Trophoblast cell (in vitro differentiated cells and primary cell): ENCODE measurements around the gene ARHGAP22. TPM values are rescaled to one million over a fixed set of nuclear protein-coding genes. Genes with fewer than 3 reads are reported as not detected.
A peak's percentile ranks its signal among the peaks of the same experiment; 100 is the strongest.

ENCODE experiments used
- DNase-seq, 2 donors: peaks; one replicate each; pipeline ENCODE4 v3.0.0-alpha.2; 2016
- H2AFZ ChIP-seq: 2 replicates; pipeline ENCODE4 v1.6.1; 2013; ENCODE audit warnings: low read length, moderate library complexity, mild to moderate bottlenecking; ENCODE audit not compliant: insufficient read depth, poor library complexity
- H2AK5ac ChIP-seq: 2 replicates; pipeline ENCODE4 v1.6.1; 2013; ENCODE audit warnings: mild to moderate bottlenecking, low read length
- H2BK120ac ChIP-seq: 2 replicates; pipeline ENCODE4 v1.6.1; 2013; ENCODE audit warnings: low read length, mild to moderate bottlenecking, moderate library complexity; ENCODE audit not compliant: insufficient read depth, poor library complexity
- H2BK12ac ChIP-seq: 2 replicates; pipeline ENCODE4 v1.6.1; 2013; ENCODE audit warnings: mild to moderate bottlenecking, low read length, moderate library complexity
- H2BK5ac ChIP-seq: 2 replicates; pipeline ENCODE4 v1.6.1; 2013; ENCODE audit warnings: low read length, low read depth, moderate library complexity, mild to moderate bottlenecking; ENCODE audit not compliant: poor library complexity
- H3K14ac ChIP-seq: 2 replicates; pipeline ENCODE4 v1.6.1; 2013; ENCODE audit warnings: mild to moderate bottlenecking, low read length
- H3K18ac ChIP-seq: 2 replicates; pipeline ENCODE4 v1.6.1; 2013; ENCODE audit warnings: mild to moderate bottlenecking, low read length
- H3K23ac ChIP-seq: 2 replicates; pipeline ENCODE4 v1.6.1; 2013; ENCODE audit warnings: low read length
- H3K27ac ChIP-seq: 2 replicates; pipeline ENCODE4 v1.5.1; 2013; ENCODE audit warnings: low read depth, mild to moderate bottlenecking, inconsistent platforms, low read length, moderate library complexity
- H3K27me3 ChIP-seq: 2 replicates; pipeline ENCODE4 v1.6.1; 2013; ENCODE audit warnings: inconsistent platforms, mild to moderate bottlenecking, low read length, moderate library complexity; ENCODE audit not compliant: insufficient read depth
- H3K36me3 ChIP-seq, 2 experiments: 1 replicate in 1 of 2; 2 replicates in 1 of 2; pipeline ENCODE4 v1.6.1; 2013; ENCODE audit warnings: low read length in 2 of 2, mild to moderate bottlenecking in 2 of 2, moderate library complexity in 1 of 2; ENCODE audit not compliant: insufficient read depth in 2 of 2, control insufficient read depth in 1 of 2
- H3K4ac ChIP-seq: 2 replicates; pipeline ENCODE4 v1.6.1; 2013; ENCODE audit warnings: low read depth, mild to moderate bottlenecking, low read length, moderate library complexity
- H3K4me1 ChIP-seq, 2 experiments: 1 replicate in 1 of 2; 2 replicates in 1 of 2; pipeline ENCODE4 v1.6.1; 2013; ENCODE audit warnings: low read length in 2 of 2, mild to moderate bottlenecking in 2 of 2, moderate library complexity in 1 of 2; ENCODE audit not compliant: insufficient read depth in 2 of 2, control insufficient read depth in 1 of 2
- H3K4me2 ChIP-seq: 2 replicates; pipeline ENCODE4 v1.6.1; 2013; ENCODE audit warnings: inconsistent platforms, mild to moderate bottlenecking, low read length, moderate library complexity
- H3K4me3 ChIP-seq: 2 replicates; pipeline ENCODE4 v1.5.1; 2013; ENCODE audit warnings: mild to moderate bottlenecking, low read depth, low read length, inconsistent platforms
- H3K79me1 ChIP-seq: one replicate; pipeline ENCODE4 v1.6.1; 2013; ENCODE audit warnings: low read length
- H3K79me2 ChIP-seq: 2 replicates; pipeline ENCODE4 v1.6.1; 2013; ENCODE audit warnings: low read length, mild to moderate bottlenecking; ENCODE audit not compliant: control insufficient read depth, insufficient read depth, poor library complexity
- H3K9ac ChIP-seq: 2 replicates; pipeline ENCODE4 v1.6.1; 2013; ENCODE audit warnings: mild to moderate bottlenecking, low read length
- H3K9me3 ChIP-seq: 2 replicates; pipeline ENCODE4 v1.6.1; 2013; ENCODE audit warnings: low read depth, mild to moderate bottlenecking, control low read depth, inconsistent platforms, low read length; ENCODE audit not compliant: insufficient read depth
- H4K12ac ChIP-seq: 2 replicates; pipeline ENCODE4 v1.6.1; 2013; ENCODE audit warnings: low read depth, mild to moderate bottlenecking, low read length, moderate library complexity
- H4K8ac ChIP-seq: 2 replicates; pipeline ENCODE4 v1.6.1; 2013; ENCODE audit warnings: low read depth, mild to moderate bottlenecking, low read length, moderate library complexity
- H4K91ac ChIP-seq: one replicate; pipeline ENCODE4 v1.6.1; 2013; ENCODE audit warnings: low read depth, mild to moderate bottlenecking, low read length, moderate library complexity
- WGBS: extraction: QIAGEN DNeasy Blood & Tissue Kit; methylation state at CpG from one replicate; pipeline ENCODE4 v1.1.7; 2013; ENCODE audit warnings: missing lambda C conversion rate; ENCODE audit not compliant: insufficient read length, insufficient coverage; ENCODE audit errors: extremely low coverage; 5-methylcytosine and 5-hydroxymethylcytosine counted together
- polyA plus RNA-seq: library from polyadenylated mRNA; stranded (reverse); fragments of 200-250 nt; gene quantifications from 2 replicates; pipeline ENCODE4 v1.2.3, GENCODE V29; 2013

Gene ARHGAP22, protein sequence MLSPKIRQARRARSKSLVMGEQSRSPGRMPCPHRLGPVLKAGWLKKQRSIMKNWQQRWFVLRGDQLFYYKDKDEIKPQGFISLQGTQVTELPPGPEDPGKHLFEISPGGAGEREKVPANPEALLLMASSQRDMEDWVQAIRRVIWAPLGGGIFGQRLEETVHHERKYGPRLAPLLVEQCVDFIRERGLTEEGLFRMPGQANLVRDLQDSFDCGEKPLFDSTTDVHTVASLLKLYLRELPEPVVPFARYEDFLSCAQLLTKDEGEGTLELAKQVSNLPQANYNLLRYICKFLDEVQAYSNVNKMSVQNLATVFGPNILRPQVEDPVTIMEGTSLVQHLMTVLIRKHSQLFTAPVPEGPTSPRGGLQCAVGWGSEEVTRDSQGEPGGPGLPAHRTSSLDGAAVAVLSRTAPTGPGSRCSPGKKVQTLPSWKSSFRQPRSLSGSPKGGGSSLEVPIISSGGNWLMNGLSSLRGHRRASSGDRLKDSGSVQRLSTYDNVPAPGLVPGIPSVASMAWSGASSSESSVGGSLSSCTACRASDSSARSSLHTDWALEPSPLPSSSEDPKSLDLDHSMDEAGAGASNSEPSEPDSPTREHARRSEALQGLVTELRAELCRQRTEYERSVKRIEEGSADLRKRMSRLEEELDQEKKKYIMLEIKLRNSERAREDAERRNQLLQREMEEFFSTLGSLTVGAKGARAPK
- 0.18 and 0.36 TPM in 2 replicates for polyA plus RNA-seq

DNA sequence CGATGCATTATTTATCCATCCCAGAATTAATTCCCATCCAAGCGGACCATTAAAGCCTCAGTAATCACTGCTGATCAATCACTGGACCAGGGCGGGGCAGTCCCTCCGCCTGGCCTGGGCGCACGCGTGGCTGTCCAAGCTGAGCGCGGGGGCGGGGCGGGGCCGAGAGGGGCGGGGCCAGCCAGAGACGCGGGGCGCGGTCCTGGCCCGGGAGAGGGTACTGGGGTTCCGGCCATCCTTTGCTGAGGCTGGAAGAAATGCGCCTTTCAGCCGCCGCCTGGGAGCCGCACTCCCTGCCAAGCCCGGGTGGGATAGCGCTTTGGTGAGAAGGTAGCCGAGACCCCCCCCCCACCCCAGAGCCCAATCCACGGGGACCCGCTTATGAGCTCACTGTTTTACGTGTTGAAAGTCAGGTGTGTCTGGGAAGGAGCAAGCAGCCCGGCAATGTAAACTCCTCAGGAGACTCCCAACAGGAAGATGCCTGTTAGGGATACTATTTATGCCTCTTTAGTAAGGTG, at the start of gene ARHGAP22:
ARHGAP22 (minus strand) TSS at position 83 of the 518 bp plus-strand sequence. CDS start 277 bp downstream, outside the sequence.
- DNase-seq, result no peak
- no peak within 1 kb of the TSS for H2BK5ac ChIP-seq
- no peak within 1 kb of the TSS for H3K4me3 ChIP-seq
- no peak within 1 kb of the TSS for H3K14ac ChIP-seq
- peak within 1 kb of the TSS; percentile 51 for H3K4me2 ChIP-seq
- H3K79me2 ChIP-seq, result no peaks in the 10 kb centered on the region
- no peak within 1 kb of the TSS for H3K18ac ChIP-seq
- H3K23ac ChIP-seq, result no peak within 1 kb of the TSS
- H3K27ac ChIP-seq, result no peak within 1 kb of the TSS
- H3K9me3 ChIP-seq, result no peaks in the 10 kb centered on the region
- no peaks in the 10 kb centered on the region for H3K36me3 ChIP-seq
- no peak within 1 kb of the TSS for H3K4ac ChIP-seq
- no CpG with 5 or more reads among the region's 30 CpGs for WGBS
- H3K4me1 ChIP-seq, result peaks cover 7 to 10% of the 10 kb centered on the region in 2 experiments
- peaks cover 8% of the 10 kb centered on the region for H3K27me3 ChIP-seq
- no peak within 1 kb of the TSS for H4K12ac ChIP-seq
- no peak within 1 kb of the TSS for H2BK120ac ChIP-seq
- no peak within 1 kb of the TSS for H2BK12ac ChIP-seq
- H3K9ac ChIP-seq, result no peak within 1 kb of the TSS
- no peaks in the 10 kb centered on the region for H3K79me1 ChIP-seq
- H2AK5ac ChIP-seq, result no peak within 1 kb of the TSS
- no peak within 1 kb of the TSS for H4K91ac ChIP-seq
- H4K8ac ChIP-seq, result no peak within 1 kb of the TSS
- no peak within 1 kb of the TSS for H2AFZ ChIP-seq

DNA sequence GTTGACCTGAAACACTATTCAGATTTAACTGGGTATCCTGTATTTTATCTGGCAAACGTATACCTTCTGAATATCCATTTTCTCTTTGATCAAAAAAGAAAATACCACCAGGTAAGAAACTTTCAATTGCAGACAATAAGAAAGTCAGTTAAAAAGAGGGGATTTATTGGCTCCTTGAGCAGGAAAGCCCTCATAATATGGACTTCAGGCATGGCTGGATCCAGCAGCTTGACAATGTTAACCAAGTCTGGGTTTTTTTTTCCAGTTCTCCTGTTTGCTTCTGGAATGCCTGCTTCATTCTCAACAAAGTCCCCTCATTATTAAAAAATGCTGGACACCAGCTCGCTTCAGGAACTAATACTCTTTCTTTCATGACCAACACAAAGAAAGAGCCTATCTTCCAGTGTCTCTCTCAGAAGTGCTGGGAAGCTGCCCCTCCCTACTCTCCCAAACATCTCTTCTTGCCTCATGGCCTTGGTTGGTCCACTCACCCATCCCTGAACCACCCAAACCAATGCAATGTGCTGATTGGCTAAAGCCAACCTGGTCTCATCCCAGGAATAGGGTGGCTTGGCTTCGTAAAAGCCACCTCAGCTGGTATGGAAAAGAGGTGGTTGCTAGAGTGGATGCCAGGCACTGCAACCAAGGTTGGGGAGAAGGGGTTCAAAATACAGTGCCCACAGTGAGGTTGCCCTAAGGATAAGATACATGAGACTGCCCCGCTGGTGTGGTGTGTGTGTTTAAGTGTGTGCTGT, 49.2 kb upstream of the ARHGAP22 start:
- Histone ChIP-seq H2BK12ac (no peak overlapping the region), H3K27me3 (peaks cover 3% of the 10 kb centered on the region), H2BK5ac (no peak overlapping the region), H3K18ac (no peak overlapping the region), H3K23ac (no peak overlapping the region), H2BK120ac (no peak overlapping the region), H2AFZ (no peak overlapping the region), H3K27ac (no peak overlapping the region), H3K79me1 (no peaks in the 10 kb centered on the region), H4K12ac (no peak overlapping the region), H3K36me3 (no peaks in the 10 kb centered on the region), H3K4me2 (no peak overlapping the region), H2AK5ac (no peak overlapping the region), H3K9me3 (peaks cover 2% of the 10 kb centered on the region), H3K4me1 (peaks cover 0 to 7% of the 10 kb centered on the region in 2 experiments), H4K91ac (no peak overlapping the region), H3K4ac (no peak overlapping the region), H3K79me2 (no peaks in the 10 kb centered on the region), H3K9ac (no peak overlapping the region), H3K14ac (no peak overlapping the region), H3K4me3 (no peak overlapping the region), H4K8ac (no peak overlapping the region)
- no peak for DNase-seq
- WGBS, result no CpG with 5 or more reads among the region's 4 CpGs

DNA sequence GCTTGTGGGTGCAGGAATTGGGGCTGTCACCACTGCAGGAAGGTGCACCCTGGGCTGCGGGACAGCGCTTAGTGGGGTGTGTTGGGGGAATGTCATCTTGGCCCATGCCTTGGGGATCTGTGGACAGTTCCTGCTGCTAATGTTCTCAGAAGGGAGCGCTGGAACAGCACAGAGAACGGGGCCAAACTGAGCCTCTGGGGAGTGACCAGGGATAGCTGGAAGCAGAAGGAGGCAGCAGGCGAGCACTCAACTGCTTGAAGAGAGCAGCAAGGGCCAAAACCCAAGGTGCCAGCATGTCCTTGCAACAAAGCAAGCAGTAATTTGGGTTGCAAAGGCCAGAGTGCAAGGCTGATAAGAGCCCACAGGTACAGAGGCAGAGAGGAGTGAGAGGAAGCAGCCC, 48.5 kb upstream of the ARHGAP22 start:
- Histone ChIP-seq H3K36me3 (no peaks in the 10 kb centered on the region), H3K4ac (no peak overlapping the region), H2BK12ac (no peak overlapping the region), H3K9ac (no peak overlapping the region), H2BK120ac (no peak overlapping the region), H3K9me3 (peaks cover 1% of the 10 kb centered on the region), H3K18ac (no peak overlapping the region), H3K79me2 (no peaks in the 10 kb centered on the region), H3K4me1 (peaks cover 0 to 7% of the 10 kb centered on the region in 2 experiments), H3K4me3 (no peak overlapping the region), H2AFZ (no peak overlapping the region), H3K27ac (no peak overlapping the region), H2BK5ac (no peak overlapping the region), H3K4me2 (no peak overlapping the region), H4K8ac (no peak overlapping the region), H2AK5ac (no peak overlapping the region), H3K27me3 (peaks cover 3% of the 10 kb centered on the region), H3K79me1 (no peaks in the 10 kb centered on the region), H3K14ac (no peak overlapping the region), H4K12ac (no peak overlapping the region), H4K91ac (no peak overlapping the region), H3K23ac (no peak overlapping the region)
- WGBS, result no CpG with 5 or more reads among the region's 5 CpGs
- no peak for DNase-seq

DNA sequence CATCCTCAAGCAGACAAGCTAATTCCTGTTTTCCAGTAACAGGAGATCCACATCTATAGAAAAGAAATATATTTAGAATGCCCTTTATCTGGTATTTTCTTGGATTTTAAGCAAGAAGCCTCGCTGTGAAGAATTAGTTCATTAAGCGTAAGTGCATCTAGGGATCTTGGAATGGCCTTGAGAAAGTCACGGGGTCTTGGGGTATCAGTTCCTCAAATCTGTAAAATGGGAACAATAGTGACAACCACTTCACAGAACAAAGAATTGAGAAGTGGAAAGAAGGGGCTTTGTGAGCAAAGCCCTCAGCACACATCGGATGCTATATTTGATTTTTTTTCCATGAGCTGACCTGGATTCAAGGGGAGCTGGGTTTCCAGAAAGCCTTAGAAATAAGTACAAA, 47.5 kb upstream of the ARHGAP22 start:
- Histone ChIP-seq H4K91ac (no peak overlapping the region), H3K36me3 (no peaks in the 10 kb centered on the region), H3K4ac (no peak overlapping the region), H2AFZ (no peak overlapping the region), H3K9me3 (peaks cover 1% of the 10 kb centered on the region), H3K27ac (no peak overlapping the region), H4K12ac (no peak overlapping the region), H3K4me1 (peaks cover 0 to 7% of the 10 kb centered on the region in 2 experiments), H3K18ac (no peak overlapping the region), H2AK5ac (no peak overlapping the region), H3K4me2 (no peak overlapping the region), H2BK120ac (no peak overlapping the region), H3K9ac (no peak overlapping the region), H3K14ac (no peak overlapping the region), H3K79me1 (no peaks in the 10 kb centered on the region), H3K4me3 (no peak overlapping the region), H3K27me3 (peaks cover 3% of the 10 kb centered on the region), H3K23ac (no peak overlapping the region), H4K8ac (no peak overlapping the region), H2BK12ac (no peak overlapping the region), H3K79me2 (no peaks in the 10 kb centered on the region), H2BK5ac (no peak overlapping the region)
- no peak for DNase-seq
- WGBS, result no CpG with 5 or more reads among the region's 4 CpGs
